Pancreas (tissue), 10 donors: ENCODE results near the gene ALOX5AP. TPM values are rescaled to one million over a fixed set of nuclear protein-coding genes. Genes with fewer than 3 reads are reported as not detected.

ENCODE experiments used
- ATAC-seq, 4 donors: fragments of 200-7000 bp; cut with Tn5 transposase; one replicate each; pipeline versions ENCODE4 v1.8.0 to v1.9.1; 2020; ENCODE audit warnings: mild to moderate bottlenecking in 4 of 4, moderate library complexity in 4 of 4
- DNase-seq, 6 donors: peaks; one replicate each; pipeline ENCODE4 v3.0.0-alpha.2; 2020
- FAIRE-seq: peaks from 2 replicates; lab custom pipeline; 2012; peaks lifted over from hg19 to GRCh38; lab: Jason Lieb, UNC
- H3K27ac ChIP-seq, 4 donors: fragments of 200-600 bp; sonication (generic); 1 replicate in 3 of 4; 2 replicates in 1 of 4; pipeline versions ENCODE4 v1.5.0 to v1.8.0; 2020
- H3K27me3 ChIP-seq, 4 donors: fragments of 200-600 bp; one replicate each; pipeline ENCODE4 v1.8.0; 2021
- H3K36me3 ChIP-seq, 3 donors: fragments of 200-600 bp; sonication (generic) in 1 of 3; one replicate each; pipeline versions ENCODE4 v1.5.0 to v1.8.0; 2020 to 2021
- H3K4me1 ChIP-seq, 3 donors: fragments of 200-600 bp; one replicate each; pipeline ENCODE4 v1.8.0; 2021
- H3K4me3 ChIP-seq, 4 donors: fragments of 200-600 bp; sonication (generic) in 2 of 4; one replicate each; pipeline versions ENCODE4 v1.5.0 to v1.8.0; 2020 to 2021
- H3K9me3 ChIP-seq, 4 donors: fragments of 200-600 bp; one replicate each; pipeline ENCODE4 v1.8.0; 2021
- CTCF ChIP-seq, 4 donors: fragments of 200-600 bp; sonication (generic) in 3 of 4; IDR thresholded peaks; one replicate each; pipeline versions ENCODE4 v1.5.0 to v1.8.0; 2021; ENCODE audit warnings: antibody characterized with exemption in 4 of 4
- WGBS, 2 donors: extraction: QIAGEN DNeasy Blood & Tissue Kit; methylation state at CpG; one replicate each; pipeline ENCODE4 v1.1.7; 2013; 5-methylcytosine and 5-hydroxymethylcytosine counted together
- intact Hi-C, 3 donors: fragments of 100-400 bp; cut with DNase I; formaldehyde crosslinking; loops; one replicate each; pipeline versions ENCODE4 v1.11.1 to v1.14.2; 2022
- polyA plus RNA-seq, 2 donors: library from polyadenylated mRNA; stranded (reverse); fragments of 200-250 nt; gene quantifications; one replicate each; pipeline ENCODE4 v1.2.3, GENCODE V29; 2013
- total RNA-seq, 6 donors: library from RNA; stranded (reverse); fragmentation: NEBNext Ultra II Directional in 4 of 6; extraction: Animal tissue kit (Norgen Biotek cat#: 25700) in 4 of 6; gene quantifications; one replicate each; pipeline versions ENCODE4 v1.2.1 to v1.2.4, GENCODE V29; 2021 to 2023
- donor health status: healthy with polysubstance abuse.
- donor health status: DM: no; HTN: no; CAD: no; lungs with moderate emphysema.
- donor health status: DM: no; HTN: no; CAD: no.
- donor health status: control.
- donor health status: control.
- donor health status: Bipolar disorder and iron deficiency.
- donor health status: DM: yes; HTN: yes; CAD: no.
- donor health status: DM: no; HTN: no; CAD: no.
- donor health status: DM: no; HTN: no; CAD: no.
- donor health status: DM: yes; HTN: yes; CAD: no.

ALOX5AP gene
- total and polyA plus RNA-seq, 8 donors = 1.3 to 33.2 (median 3.6) TPM

GRCh38 chr13:30806784-30807183 lies 71.4 kb downstream of the ALOX5AP start:
- Histone ChIP-seq H3K27ac (no peak overlapping the region), H3K4me1 (peaks cover 0 to 14% (median 4%) of the 10 kb centered on the region in 3 donors), H3K9me3 (no peaks in the 10 kb centered on the region), H3K36me3 (no peaks in the 10 kb centered on the region), H3K27me3 (no peaks in the 10 kb centered on the region), H3K4me3 (no peak overlapping the region)
- ATAC-seq (no peak), FAIRE-seq (peak; percentile 13), DNase-seq (no peak)
- no peak for TF ChIP-seq CTCF (IDR thresholded peaks at IDR 0.05)
- intact Hi-C loops = loop anchor here in 1 of 3 donors (10.0 kb wide), 1 partner anchor 672 kb away; no protein-coding TSS in a partner anchor
- WGBS, 2 donors = 35 to 41% methylated on average over 3 of the region's 3 CpGs

DNA sequence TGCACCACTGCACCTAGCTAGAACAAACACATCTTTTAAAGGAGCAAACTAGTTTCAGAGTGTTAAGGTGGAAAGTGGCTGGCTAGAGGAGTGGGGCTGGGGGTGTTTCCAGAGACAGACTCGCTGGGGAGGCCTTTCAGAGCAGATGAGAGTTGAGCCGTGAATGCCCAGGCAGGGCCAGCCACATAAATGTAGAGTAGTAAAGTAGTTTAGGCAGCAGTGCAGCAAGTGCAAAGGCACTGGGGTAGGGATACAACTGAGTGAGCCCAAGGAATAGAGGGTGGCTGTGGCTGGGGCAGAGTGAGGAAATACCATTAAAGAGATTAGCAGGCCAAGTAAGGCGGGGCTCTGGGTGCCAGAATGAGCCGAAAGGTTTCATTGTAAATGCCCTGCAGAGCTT lies 72.0 kb downstream of the ALOX5AP start:
- Histone ChIP-seq H3K4me1 (peaks cover 0 to 14% (median 4%) of the 10 kb centered on the region in 3 donors), H3K36me3 (no peaks in the 10 kb centered on the region), H3K9me3 (no peaks in the 10 kb centered on the region), H3K27me3 (no peaks in the 10 kb centered on the region), H3K27ac (no peak overlapping the region), H3K4me3 (no peak overlapping the region)
- DNase-seq (no peak), ATAC-seq (no peak), FAIRE-seq (no peak)
- 85 to 94% methylated on average over 4 of the region's 4 CpGs for WGBS, 2 donors
- no peak for TF ChIP-seq CTCF (IDR thresholded peaks at IDR 0.05)
- intact Hi-C loops = loop anchor here in 1 of 3 donors (10.0 kb wide), 1 partner anchor 673 kb away; no protein-coding TSS in a partner anchor

DNA sequence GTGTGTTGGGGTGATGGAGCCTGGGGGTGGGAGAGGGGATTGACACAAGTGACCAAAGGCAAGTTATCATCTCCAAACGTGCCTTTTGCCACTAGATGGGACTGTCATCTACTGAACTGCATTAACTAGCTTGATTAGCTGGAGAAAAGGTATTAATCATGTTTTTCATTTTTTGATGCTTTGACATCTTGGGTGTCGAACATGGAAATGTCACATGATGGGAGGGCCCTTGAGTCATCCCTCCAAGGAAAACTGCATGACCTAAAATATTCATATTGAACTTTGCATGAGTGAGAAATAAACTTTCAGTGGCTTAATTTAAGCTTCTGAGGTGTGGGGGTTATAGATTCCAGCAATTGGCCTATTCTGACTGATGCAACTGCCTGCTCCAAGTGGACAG lies 73.3 kb downstream of the ALOX5AP start:
- WGBS, 2 donors = 58 to 66% methylated on average over 2 of the region's 2 CpGs
- Histone ChIP-seq H3K9me3 (no peaks in the 10 kb centered on the region), H3K27me3 (no peaks in the 10 kb centered on the region), H3K4me3 (no peak overlapping the region), H3K4me1 (peaks cover 0 to 6% (median 4%) of the 10 kb centered on the region in 3 donors), H3K27ac (no peak overlapping the region), H3K36me3 (no peaks in the 10 kb centered on the region)
- DNase-seq = no peak
- no peak for FAIRE-seq
- intact Hi-C loops = loop anchor here in 1 of 3 donors (10.0 kb wide), 1 partner anchor 674 kb away; no protein-coding TSS in a partner anchor
- no peak for TF ChIP-seq CTCF (IDR thresholded peaks at IDR 0.05)
- ATAC-seq = no peak

DNA sequence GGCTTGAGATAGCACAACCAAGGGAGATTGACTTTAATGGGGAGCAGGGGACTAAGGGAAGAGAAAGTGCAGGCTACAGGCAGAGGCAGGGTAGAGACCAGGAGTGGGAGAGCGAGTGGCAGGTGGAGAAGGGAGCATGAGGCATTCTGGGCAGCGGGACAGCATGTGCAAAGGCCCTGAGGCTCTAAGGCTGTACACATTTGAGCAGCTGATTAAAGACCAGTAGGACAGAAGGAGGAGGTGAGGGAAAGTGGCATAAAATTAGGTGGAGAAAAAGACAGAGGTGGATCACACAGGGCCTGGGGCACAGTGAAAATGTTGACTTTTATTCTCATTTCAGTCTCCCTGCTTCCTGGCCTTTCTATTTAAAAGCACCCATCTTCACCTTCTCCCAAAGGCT lies 74.4 kb downstream of the ALOX5AP start:
- WGBS, 2 donors = 88 to 98% methylated on average over 2 of the region's 2 CpGs
- no peak overlapping the region for H3K4me3 ChIP-seq
- DNase-seq (no peak), ATAC-seq (no peak), FAIRE-seq (no peak)
- intact Hi-C loops = loop anchor here in 1 of 3 donors (10.0 kb wide), 1 partner anchor 675 kb away; no protein-coding TSS in a partner anchor
- H3K27ac ChIP-seq = peak overlapping the region in 2 of 4 donors; percentile 23 to 28
- H3K4me1 ChIP-seq = peaks cover 0 to 6% (median 4%) of the 10 kb centered on the region in 3 donors
- no peaks in the 10 kb centered on the region for H3K27me3 ChIP-seq
- no peaks in the 10 kb centered on the region for H3K36me3 ChIP-seq
- H3K9me3 ChIP-seq = no peaks in the 10 kb centered on the region
- no peak for TF ChIP-seq CTCF (IDR thresholded peaks at IDR 0.05)

- H3K9me3 ChIP-seq = no peaks in the 10 kb centered on the region
- 63% methylated on average over 7 of the region's 7 CpGs for WGBS, 2 donors
- H3K4me3 ChIP-seq = no peak overlapping the region
- peaks cover 0 to 6% (median 1%) of the 10 kb centered on the region in 3 donors for H3K4me1 ChIP-seq
- no peaks in the 10 kb centered on the region for H3K27me3 ChIP-seq
- ATAC-seq (peak; percentile 54 to 76 (median 66)), DNase-seq (peak in 3 of 6 donors; percentile 38 to 60 (median 52)), FAIRE-seq (no peak)
- intact Hi-C loops = no loop called here
- H3K27ac ChIP-seq = peak overlapping the region in 2 of 4 donors; percentile 23 to 28
- TF ChIP-seq CTCF (IDR thresholded peaks at IDR 0.05) = no peak
- no peaks in the 10 kb centered on the region for H3K36me3 ChIP-seq
These were observed 74.9 kb downstream of the ALOX5AP start for GRCh38 chr13:30810261-30810701.
